ENCODE results near the gene PKD2L1. TPM values are rescaled to one million over a fixed set of nuclear protein-coding genes. Genes with fewer than 3 reads are reported as not detected.

The PKD2L1 gene
- total and polyA plus RNA-seq, 9 of the 15 experiments (the other 6 are each of a cell fraction or from before 2014, with no cell fraction given) = not detected

- TF ChIP-seq ZNF398 (CRISPR knock-in tag; IDR thresholded peaks at IDR 0.05) (no peak), ZNF140 (CRISPR knock-in tag; IDR thresholded peaks at IDR 0.05) (no peak), HLTF (IDR thresholded peaks at IDR 0.05) (no peak), MXD1 (CRISPR knock-in tag; IDR thresholded peaks at IDR 0.05; ENCODE audit: borderline replicate concordance, poor library complexity, severe bottlenecking) (no peak), CBX8 (IDR thresholded peaks at IDR 0.05; ENCODE audit: borderline replicate concordance, extremely low read depth, low read depth, low read length, poor library complexity, severe bottlenecking) (no peak), ZBTB8A (IDR thresholded peaks at IDR 0.05; ENCODE audit: partially characterized antibody) (no peak), ZBTB2 (IDR thresholded peaks at IDR 0.05) (no peak), TCF3 (CRISPR knock-in tag; IDR thresholded peaks at IDR 0.05) (peak; percentile 69), RBM25 (IDR thresholded peaks at IDR 0.05; ENCODE audit: low read depth, low read length, severe bottlenecking) (peak; percentile 5), TSHZ1 (CRISPR knock-in tag; IDR thresholded peaks at IDR 0.05) (no peak), RHOXF2B (CRISPR knock-in tag; conservative IDR thresholded peaks at IDR 0.05) (no peak), DIDO1 (tag; IDR thresholded peaks at IDR 0.05; ENCODE audit: low read depth) (no peak), MEIS2 (IDR thresholded peaks at IDR 0.05; ENCODE audit: partially characterized antibody) (peak; percentile 27), STAG1 (CRISPR knock-in tag; IDR thresholded peaks at IDR 0.05; ENCODE audit: borderline replicate concordance) (no peak), FIP1L1 (IDR thresholded peaks at IDR 0.05; ENCODE audit: low read depth, low read length, poor library complexity, severe bottlenecking) (no peak), CEBPG (CRISPR knock-in tag; IDR thresholded peaks at IDR 0.05) (peak; percentile 97), CEBPG (tag; conservative IDR thresholded peaks at IDR 0.05 in 1 of 2, IDR thresholded peaks at IDR 0.05 in 1 of 2) (peak; percentile 94 to 98), POLR2A (conservative IDR thresholded peaks at IDR 0.05) (peak; percentile 88), KAT8 (IDR thresholded peaks at IDR 0.05; ENCODE audit: low read depth) (no peak)
Observed at GRCh38 chr10:100373298-100374199, 43.5 kb upstream of the PKD2L1 start (continued).
